ENCODE results near the gene PCDHGA4. TPM values are rescaled to one million over a fixed set of nuclear protein-coding genes. Genes with fewer than 3 reads are reported as not detected.

The PCDHGA4 gene
- total and polyA plus RNA-seq, 2 of the 13 experiments (the other 11 are each of a cell fraction or from before 2014, with no cell fraction given), result 0.49 to 0.58 TPM

DNA sequence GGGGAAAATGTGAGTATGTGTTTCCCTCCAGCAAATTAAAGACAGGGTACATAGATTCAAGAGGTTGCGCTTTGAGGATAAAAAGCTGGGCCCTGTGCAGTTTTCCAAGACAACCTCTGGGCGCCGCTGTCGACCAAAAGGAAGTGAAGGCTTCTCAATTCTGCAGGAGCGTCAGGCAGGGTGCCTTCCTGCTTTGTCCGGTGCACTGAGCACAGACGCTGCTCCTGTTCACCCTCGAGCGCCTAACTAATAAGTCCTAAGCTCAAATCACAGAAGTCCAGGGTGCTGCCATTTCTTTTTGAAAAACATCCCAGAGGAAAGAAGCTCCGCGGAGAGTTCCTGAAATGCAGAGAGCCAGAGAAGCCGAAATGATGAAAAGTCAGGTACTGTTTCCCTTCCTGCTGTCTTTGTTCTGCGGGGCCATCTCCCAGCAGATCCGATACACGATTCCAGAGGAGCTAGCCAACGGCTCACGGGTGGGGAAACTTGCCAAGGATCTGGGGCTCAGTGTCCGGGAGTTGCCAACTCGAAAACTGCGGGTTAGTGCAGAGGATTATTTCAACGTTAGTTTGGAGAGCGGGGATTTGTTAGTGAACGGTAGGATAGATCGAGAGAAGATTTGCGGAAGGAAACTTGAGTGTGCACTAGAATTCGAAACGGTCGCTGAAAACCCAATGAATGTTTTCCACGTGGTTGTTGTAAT lies 4.8 kb upstream of the PCDHGA4 start, which contains the start of gene PCDHGB1 (continued):
- TF ChIP-seq, protein P1, sequence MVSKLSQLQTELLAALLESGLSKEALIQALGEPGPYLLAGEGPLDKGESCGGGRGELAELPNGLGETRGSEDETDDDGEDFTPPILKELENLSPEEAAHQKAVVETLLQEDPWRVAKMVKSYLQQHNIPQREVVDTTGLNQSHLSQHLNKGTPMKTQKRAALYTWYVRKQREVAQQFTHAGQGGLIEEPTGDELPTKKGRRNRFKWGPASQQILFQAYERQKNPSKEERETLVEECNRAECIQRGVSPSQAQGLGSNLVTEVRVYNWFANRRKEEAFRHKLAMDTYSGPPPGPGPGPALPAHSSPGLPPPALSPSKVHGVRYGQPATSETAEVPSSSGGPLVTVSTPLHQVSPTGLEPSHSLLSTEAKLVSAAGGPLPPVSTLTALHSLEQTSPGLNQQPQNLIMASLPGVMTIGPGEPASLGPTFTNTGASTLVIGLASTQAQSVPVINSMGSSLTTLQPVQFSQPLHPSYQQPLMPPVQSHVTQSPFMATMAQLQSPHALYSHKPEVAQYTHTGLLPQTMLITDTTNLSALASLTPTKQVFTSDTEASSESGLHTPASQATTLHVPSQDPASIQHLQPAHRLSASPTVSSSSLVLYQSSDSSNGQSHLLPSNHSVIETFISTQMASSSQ (IDR thresholded peaks at IDR 0.05; ENCODE audit: low read depth), result no peak
- TF ChIP-seq, protein P1 (CRISPR knock-in tag; IDR thresholded peaks at IDR 0.05; ENCODE audit: borderline replicate concordance), result no peak
- TF ChIP-seq DMAP1 (CRISPR knock-in tag; IDR thresholded peaks at IDR 0.05) (no peak), KLF9 (CRISPR knock-in tag; IDR thresholded peaks at IDR 0.05; ENCODE audit: low read depth) (no peak), ZFP37 (CRISPR knock-in tag; IDR thresholded peaks at IDR 0.05; ENCODE audit: borderline replicate concordance) (no peak), RFXAP (CRISPR knock-in tag; IDR thresholded peaks at IDR 0.05; ENCODE audit: borderline replicate concordance) (no peak), MBD4 (IDR thresholded peaks at IDR 0.05; ENCODE audit: borderline replicate concordance, low read length) (no peak), SNAI1 (CRISPR knock-in tag; IDR thresholded peaks at IDR 0.05; ENCODE audit: borderline replicate concordance) (no peak), ZNF274 (CRISPR knock-in tag; IDR thresholded peaks at IDR 0.05) (no peak), ZNF724P (CRISPR knock-in tag; IDR thresholded peaks at IDR 0.05; ENCODE audit: borderline replicate concordance) (no peak), ZNF446 (CRISPR knock-in tag; IDR thresholded peaks at IDR 0.05) (no peak), ZNF720 (CRISPR knock-in tag; IDR thresholded peaks at IDR 0.05) (no peak), ZSCAN22 (CRISPR knock-in tag; IDR thresholded peaks at IDR 0.05) (no peak), ZSCAN31 (CRISPR knock-in tag; IDR thresholded peaks at IDR 0.05; ENCODE audit: low read depth) (no peak), ADNP (CRISPR knock-in tag; IDR thresholded peaks at IDR 0.05) (no peak), SMC3 (IDR thresholded peaks at IDR 0.05; ENCODE audit: low read length) (peak; percentile 54), SOX6 (IDR thresholded peaks at IDR 0.05) (no peak), SOX6 (CRISPR knock-in tag; IDR thresholded peaks at IDR 0.05) (no peak), KDM5A (IDR thresholded peaks at IDR 0.05; ENCODE audit: borderline replicate concordance, low read length) (no peak), KLF12 (CRISPR knock-in tag; IDR thresholded peaks at IDR 0.05; ENCODE audit: borderline replicate concordance) (no peak)
- TF ChIP-seq, protein P2, sequence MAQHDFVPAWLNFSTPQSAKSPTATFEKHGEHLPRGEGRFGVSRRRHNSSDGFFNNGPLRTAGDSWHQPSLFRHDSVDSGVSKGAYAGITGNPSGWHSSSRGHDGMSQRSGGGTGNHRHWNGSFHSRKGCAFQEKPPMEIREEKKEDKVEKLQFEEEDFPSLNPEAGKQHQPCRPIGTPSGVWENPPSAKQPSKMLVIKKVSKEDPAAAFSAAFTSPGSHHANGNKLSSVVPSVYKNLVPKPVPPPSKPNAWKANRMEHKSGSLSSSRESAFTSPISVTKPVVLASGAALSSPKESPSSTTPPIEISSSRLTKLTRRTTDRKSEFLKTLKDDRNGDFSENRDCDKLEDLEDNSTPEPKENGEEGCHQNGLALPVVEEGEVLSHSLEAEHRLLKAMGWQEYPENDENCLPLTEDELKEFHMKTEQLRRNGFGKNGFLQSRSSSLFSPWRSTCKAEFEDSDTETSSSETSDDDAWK (CRISPR knock-in tag; IDR thresholded peaks at IDR 0.05), result no peak
- TF ChIP-seq, protein P3, sequence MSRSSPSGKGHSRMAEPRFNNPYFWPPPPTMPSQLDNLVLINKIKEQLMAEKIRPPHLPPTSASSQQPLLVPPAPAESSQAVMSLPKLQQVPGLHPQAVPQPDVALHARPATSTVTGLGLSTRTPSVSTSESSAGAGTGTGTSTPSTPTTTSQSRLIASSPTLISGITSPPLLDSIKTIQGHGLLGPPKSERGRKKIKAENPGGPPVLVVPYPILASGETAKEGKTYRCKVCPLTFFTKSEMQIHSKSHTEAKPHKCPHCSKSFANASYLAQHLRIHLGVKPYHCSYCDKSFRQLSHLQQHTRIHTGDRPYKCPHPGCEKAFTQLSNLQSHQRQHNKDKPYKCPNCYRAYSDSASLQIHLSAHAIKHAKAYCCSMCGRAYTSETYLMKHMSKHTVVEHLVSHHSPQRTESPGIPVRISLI (CRISPR knock-in tag; IDR thresholded peaks at IDR 0.05; ENCODE audit: borderline replicate concordance), result no peak
- TF ChIP-seq, protein P4, sequence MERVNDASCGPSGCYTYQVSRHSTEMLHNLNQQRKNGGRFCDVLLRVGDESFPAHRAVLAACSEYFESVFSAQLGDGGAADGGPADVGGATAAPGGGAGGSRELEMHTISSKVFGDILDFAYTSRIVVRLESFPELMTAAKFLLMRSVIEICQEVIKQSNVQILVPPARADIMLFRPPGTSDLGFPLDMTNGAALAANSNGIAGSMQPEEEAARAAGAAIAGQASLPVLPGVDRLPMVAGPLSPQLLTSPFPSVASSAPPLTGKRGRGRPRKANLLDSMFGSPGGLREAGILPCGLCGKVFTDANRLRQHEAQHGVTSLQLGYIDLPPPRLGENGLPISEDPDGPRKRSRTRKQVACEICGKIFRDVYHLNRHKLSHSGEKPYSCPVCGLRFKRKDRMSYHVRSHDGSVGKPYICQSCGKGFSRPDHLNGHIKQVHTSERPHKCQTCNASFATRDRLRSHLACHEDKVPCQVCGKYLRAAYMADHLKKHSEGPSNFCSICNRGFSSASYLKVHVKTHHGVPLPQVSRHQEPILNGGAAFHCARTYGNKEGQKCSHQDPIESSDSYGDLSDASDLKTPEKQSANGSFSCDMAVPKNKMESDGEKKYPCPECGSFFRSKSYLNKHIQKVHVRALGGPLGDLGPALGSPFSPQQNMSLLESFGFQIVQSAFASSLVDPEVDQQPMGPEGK (CRISPR knock-in tag; IDR thresholded peaks at IDR 0.05), result no peak

All from HepG2 (cell line).